GM21786 (cell line): Measurements from ENCODE around the gene TMEM151A.
"Not testable (repeated sequence)": the region's sequence is repeated elsewhere in the genome, so short reads cannot be mapped to it uniquely, and the experiment has no call there.

Experiments used
- ATAC-seq: cut with Tn5 transposase; IDR thresholded peaks from one replicate; pipeline ENCODE4 v1.9.1; 2021; ENCODE audit not compliant: unreplicated experiment

Gene TMEM151A

DNA sequence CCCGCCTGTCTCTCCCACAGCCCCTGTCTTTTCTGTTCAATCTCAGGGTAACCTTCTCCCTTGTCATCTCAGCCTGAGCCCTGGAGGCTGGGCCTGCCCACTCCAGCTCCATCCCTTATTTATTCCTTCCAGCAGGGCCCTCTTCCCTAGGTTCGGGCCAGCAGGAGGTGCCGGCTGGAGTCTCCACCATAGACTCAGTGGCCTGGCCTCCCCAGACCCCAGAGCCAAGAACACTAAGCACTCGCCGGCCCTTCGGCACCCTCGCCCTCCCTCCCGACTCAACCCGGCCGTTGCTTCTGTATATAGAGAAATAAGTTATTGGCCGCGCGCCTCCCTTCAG lies 24.7 kb upstream of the TMEM151A start:
- no peak for ATAC-seq

- peak; percentile 38 for ATAC-seq
Observed at GRCh38 chr11:66267379-66268243, 24.1 kb upstream of the TMEM151A start.

DNA sequence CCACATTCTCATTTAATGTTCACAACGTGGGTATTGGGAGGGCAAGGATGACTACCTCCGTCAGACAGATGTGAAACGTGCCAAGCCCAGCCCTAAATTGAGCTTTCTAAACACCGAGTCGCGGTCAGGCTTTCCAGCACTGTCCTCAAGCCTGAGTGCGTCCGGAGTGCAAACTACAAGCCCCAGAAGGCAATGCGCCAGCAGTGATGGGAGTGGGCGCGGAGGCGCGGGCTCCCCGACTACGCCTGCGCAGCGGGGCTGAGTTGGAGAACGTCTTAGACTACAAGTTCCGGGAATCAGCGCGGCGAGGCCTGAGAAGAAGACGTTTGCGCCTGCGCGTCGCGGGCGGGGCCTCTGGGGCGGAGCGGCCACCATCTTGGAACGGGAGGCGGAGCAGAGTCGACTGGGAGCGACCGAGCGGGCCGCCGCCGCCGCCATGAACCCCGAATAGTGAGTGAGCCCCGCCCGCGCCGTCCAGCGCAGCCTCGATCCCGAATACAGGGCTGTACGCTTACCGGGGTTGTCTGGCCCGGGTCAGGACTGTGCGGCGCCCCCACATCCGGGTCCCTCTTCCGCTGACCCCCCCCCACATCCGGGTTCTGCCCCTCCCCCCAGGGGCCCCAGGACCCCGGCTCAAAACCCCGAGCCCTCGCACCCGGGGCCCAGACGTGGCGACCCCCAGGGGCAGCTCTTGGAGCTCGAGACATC lies 23.3 kb upstream of the TMEM151A start, which contains the start of gene RAB1B:
Gene RAB1B, plus strand, starts transcription at position 396 of the 708 bp plus-strand sequence. Its CDS starts 41 bp downstream, at position 437.
- peak; percentile 74 for ATAC-seq

- ATAC-seq = no peak
Observed at GRCh38 chr11:66268952-66269905, 22.5 kb upstream of the TMEM151A start.

GRCh38 chr11:66271816-66272215 lies 19.9 kb upstream of the TMEM151A start:
- no peak for ATAC-seq

- no peak for ATAC-seq
Observed at GRCh38 chr11:66272596-66272995, 19.1 kb upstream of the TMEM151A start.

DNA sequence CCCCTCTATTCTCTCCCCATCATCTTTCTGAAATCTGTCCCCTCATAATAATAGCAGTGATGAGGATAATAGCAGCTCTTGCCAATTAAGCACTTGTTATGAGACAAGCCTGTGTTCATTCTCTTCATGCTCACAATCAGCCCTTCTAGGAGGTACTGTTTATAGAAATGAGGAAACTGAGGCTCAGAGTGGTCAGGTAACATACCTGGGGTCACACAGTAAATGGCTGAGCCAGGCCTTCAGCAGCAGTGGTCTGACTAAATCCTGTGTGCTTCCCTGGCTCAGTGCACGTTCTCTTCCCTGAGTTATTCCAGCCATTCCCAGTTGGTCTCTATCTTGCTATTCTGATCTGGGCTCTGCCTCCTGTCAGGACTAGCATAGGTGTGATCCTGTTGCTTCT lies 17.5 kb upstream of the TMEM151A start:
- no peak for ATAC-seq

- no peak for ATAC-seq
Observed at GRCh38 chr11:66275396-66275795, 16.3 kb upstream of the TMEM151A start.

- no peak for ATAC-seq
Observed at GRCh38 chr11:66275984-66276612, 15.6 kb upstream of the TMEM151A start.

DNA sequence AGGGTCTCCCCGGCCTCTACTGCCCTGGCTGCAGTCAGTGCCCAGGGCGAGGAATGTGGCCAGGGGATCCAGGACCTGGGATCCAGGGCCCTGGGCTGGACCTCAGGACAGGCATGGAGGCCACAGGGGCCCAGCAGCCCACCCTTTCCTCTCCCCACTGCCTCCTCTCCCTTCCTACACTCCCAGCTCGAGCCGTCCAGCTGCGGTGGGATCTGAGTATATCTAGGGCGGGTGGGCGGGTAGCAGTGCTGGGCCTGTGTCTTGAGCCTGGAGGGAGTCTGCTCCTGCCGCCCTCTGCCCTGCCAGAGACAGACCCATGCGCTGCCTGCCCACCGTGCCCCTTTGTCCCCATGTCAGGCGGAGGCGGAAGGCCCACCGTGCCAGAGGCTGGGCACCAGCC lies 15.1 kb upstream of the TMEM151A start:
- ATAC-seq = not testable (repeated sequence)

DNA sequence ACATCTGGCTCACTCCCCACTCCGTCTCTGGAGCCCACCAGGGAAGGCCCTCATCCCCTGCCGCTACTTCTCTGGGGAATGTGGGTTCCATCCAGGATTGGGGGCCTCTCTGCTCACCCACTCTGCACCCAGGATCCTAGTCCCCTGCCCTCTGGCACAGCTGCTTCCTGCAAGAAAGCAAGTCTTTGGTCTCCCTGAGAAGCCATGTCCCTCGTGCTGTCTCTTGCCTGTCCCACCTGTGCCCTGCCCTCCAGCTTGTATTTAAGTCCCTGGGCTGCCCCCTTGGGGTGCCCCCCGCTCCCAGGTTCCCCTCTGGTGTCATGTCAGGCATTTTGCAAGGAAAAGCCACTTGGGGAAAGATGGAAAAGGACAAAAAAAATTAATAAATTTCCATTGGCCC lies 14.6 kb upstream of the TMEM151A start:
- not testable (repeated sequence) for ATAC-seq

DNA sequence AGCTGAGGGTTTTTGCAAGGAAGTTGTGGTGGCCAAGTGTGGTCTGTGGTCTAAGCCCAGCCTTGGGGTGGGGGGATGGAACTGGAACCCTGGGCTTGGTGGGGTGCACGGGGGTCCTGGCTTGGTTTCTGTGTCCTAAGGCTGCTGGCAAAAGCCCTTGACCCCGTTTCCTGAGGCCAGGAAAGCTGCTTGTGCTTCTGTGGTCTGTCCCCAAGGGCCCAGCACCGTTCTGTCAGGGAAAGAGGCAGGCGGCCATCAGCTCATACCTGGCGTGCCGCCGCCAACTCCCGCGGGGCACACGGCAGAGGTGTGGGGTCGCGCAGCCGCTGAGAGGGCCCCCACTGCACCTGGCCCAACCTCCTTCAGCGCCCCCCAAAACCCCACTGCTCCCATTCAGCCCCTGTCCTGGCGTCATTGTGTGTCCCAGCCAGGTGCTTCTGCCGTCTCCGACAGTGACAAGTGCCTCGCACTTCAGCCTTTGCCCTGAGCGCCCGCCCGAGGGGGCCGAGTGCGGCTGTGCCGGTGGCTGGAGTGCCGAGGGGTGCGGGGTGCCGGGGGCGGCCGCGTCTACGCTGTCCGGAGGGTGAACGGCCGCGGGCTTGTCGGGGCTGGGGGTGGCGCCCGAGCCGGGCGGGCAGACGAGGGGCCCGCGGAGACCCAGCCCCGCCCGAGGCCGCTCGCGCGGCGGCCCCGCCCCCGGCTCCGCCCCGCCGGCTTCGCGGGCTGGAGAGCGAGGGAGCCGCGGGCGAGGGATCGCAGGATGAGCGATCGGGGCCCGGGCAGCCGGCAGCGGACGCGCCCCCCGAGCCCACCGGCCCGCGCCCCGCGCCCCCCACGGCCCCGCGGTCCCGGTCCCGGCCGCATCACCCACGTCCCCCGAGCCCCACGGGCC lies 14.0 kb upstream of the TMEM151A start, which contains the start of gene CNIH2:
Gene CNIH2, plus strand, starts transcription at position 705 of the 892 bp plus-strand sequence. CDS start 282 bp downstream, outside the sequence.
- no peak for ATAC-seq

DNA sequence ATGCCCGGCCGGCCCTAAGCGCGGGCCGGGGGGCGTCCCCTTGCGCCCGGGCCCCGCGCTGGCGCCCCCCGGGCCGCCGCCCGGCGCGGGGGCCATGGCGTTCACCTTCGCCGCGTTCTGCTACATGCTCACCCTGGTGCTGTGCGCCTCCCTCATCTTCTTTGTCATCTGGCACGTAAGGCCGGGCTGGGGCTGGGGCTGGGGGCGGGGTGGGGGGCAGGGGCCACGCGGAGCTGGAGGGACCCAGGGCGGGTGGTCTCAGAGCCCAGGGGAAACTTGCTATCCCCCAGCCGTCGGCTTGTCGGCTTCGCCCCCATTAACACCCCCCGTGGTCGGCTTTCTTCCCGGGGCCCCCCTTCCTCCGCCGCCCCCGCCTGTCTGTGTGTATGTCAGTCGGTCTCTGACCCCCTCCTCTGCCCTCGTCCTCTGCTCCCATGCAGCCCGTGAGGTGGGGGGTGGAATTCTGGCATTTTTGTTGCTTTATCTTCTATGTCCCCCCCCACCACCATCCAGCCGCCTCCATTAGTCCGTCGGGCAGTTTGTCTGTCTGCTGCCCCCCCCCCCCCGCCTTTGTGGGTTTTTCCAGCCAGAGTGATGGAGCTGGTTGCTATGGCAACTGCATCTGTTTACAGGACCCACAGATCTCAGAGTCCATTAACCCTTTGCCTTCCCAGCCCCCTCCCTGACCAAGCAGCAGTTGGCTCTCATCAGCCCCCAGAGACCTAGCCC lies 13.2 kb upstream of the TMEM151A start:
- ATAC-seq = no peak

DNA sequence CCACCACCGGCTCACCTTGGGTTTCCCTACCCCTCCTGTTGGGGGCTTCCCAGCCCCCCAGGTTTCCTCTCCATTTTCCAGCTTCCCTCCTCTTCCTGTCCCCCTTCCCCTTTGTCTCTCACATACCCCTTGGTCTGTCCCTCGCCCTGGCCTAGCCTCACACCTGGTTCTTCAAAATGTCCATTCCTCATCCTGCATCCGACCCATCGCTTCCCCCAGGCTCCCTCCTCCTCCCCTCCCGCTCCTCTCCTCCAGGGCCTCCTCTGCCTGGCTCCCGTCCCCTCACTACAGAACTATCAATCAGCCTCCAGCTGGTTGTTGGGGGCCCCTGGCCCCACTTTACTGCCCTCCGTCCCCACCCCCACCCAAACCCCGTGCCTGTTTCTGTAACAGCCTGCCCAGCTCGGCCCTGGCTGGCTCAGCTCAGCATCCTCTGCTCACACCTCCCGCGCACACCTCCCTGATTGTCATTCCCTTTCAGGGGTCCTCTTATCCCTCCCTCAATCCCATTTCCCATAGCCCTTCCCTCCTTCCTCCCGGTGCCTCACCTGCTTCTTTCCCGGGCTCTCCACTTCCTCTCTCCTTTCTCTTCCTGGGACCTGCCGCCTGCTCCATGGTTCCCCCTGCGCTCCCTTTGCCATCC lies 12.5 kb upstream of the TMEM151A start:
- no peak for ATAC-seq

DNA sequence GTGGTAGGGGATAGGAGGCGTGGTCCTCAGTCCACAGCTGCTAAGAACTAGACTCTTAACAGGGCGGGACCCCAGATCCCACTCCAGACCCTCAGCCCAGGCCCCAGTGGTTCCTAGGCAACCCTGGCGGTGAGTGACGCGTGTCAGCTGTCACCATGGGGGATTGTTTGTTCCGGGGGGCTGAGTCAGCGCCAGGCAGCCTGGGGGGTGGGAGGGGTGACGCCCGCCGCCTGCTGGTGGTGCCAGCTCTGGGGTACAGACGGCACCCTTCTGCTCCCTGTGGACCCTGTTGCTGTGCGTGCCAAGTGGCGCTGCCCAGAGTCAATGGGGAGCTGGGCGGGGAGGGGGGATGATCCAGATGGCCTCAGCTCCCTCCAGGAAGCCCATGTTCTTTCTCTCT lies 11.3 kb upstream of the TMEM151A start:
- no peak for ATAC-seq

DNA sequence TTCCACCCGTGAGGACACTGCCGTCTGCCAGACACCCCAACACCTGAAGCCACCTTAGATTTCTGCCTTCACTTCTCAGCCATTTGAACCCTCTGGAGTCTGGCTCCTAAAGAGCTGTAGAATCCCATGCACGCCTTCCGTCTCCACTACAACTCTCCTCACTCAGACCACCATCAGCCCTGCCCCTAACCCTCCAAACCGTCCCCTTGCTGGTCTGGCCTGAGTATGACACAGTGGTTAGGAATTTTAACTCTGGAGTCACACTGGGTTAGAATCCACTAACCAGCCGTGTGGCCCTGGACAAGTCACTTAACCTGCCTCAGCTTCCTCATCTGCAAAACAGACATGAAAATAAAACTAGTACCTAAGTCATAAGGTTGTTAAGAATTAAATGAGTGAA lies 10.7 kb upstream of the TMEM151A start:
- ATAC-seq = no peak

GRCh38 chr11:66281776-66282467 lies 9.8 kb upstream of the TMEM151A start:
- ATAC-seq = no peak
